VCaP (cell line): ENCODE data around the gene C2orf42.

Experiments used
- H3K27ac ChIP-seq: fragments of 450-650 bp; 2 replicates; pipeline ENCODE4 v1.5.1; 2017
- TF ChIP-seq, protein P1 (sequence below): fragments of 450-650 bp; conservative IDR thresholded peaks from 2 replicates; pipeline ENCODE4 v1.5.1; 2017; ENCODE audit warnings: mild to moderate bottlenecking, moderate library complexity

C2orf42 gene

GRCh38 chr2:70101174-70101573 is 89.6 kb downstream of the C2orf42 start:
- TF ChIP-seq, protein P1, sequence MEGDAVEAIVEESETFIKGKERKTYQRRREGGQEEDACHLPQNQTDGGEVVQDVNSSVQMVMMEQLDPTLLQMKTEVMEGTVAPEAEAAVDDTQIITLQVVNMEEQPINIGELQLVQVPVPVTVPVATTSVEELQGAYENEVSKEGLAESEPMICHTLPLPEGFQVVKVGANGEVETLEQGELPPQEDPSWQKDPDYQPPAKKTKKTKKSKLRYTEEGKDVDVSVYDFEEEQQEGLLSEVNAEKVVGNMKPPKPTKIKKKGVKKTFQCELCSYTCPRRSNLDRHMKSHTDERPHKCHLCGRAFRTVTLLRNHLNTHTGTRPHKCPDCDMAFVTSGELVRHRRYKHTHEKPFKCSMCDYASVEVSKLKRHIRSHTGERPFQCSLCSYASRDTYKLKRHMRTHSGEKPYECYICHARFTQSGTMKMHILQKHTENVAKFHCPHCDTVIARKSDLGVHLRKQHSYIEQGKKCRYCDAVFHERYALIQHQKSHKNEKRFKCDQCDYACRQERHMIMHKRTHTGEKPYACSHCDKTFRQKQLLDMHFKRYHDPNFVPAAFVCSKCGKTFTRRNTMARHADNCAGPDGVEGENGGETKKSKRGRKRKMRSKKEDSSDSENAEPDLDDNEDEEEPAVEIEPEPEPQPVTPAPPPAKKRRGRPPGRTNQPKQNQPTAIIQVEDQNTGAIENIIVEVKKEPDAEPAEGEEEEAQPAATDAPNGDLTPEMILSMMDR = no peak
- H3K27ac ChIP-seq = no peak overlapping the region
